AG10803 (cell line): ENCODE data around the gene TFAP2D.

Experiments
- DNase-seq: peaks from one replicate; pipeline ENCODE4 v3.0.0; 2010; ENCODE audit warnings: low read depth
- H3K4me3 ChIP-seq: 2 replicates; pipeline ENCODE4 v1.5.1; 2011; ENCODE audit warnings: mild to moderate bottlenecking, low read length, control low read depth
- TF ChIP-seq, protein P1 (sequence below): conservative IDR thresholded peaks from 2 replicates; pipeline ENCODE4 v1.5.1; 2011; ENCODE audit warnings: mild to moderate bottlenecking, low read length, control low read depth, inconsistent platforms

Gene TFAP2D

DNA sequence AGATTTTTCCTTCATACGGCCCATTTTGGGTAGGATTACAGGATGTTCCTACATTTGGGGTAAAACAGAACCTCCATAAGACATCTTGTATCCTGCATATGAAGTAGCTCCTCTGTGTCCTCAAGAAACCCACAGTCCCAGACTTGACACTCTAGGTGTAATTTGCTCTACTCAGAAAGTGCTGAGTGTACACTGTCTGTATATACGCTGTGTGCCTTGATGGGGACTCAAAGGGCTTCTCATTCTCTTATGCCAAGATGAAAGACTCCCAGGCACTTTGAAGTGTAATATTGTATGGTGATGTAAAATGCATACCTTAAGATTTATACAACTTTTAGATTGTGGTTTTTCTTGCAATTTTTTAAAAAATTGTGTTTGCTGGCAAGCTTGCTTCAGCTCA is 5.2 kb downstream of the TFAP2D start:
- TF ChIP-seq, protein P1, sequence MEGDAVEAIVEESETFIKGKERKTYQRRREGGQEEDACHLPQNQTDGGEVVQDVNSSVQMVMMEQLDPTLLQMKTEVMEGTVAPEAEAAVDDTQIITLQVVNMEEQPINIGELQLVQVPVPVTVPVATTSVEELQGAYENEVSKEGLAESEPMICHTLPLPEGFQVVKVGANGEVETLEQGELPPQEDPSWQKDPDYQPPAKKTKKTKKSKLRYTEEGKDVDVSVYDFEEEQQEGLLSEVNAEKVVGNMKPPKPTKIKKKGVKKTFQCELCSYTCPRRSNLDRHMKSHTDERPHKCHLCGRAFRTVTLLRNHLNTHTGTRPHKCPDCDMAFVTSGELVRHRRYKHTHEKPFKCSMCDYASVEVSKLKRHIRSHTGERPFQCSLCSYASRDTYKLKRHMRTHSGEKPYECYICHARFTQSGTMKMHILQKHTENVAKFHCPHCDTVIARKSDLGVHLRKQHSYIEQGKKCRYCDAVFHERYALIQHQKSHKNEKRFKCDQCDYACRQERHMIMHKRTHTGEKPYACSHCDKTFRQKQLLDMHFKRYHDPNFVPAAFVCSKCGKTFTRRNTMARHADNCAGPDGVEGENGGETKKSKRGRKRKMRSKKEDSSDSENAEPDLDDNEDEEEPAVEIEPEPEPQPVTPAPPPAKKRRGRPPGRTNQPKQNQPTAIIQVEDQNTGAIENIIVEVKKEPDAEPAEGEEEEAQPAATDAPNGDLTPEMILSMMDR = no peak
- DNase-seq = no peak
- H3K4me3 ChIP-seq = no peak overlapping the region

DNA sequence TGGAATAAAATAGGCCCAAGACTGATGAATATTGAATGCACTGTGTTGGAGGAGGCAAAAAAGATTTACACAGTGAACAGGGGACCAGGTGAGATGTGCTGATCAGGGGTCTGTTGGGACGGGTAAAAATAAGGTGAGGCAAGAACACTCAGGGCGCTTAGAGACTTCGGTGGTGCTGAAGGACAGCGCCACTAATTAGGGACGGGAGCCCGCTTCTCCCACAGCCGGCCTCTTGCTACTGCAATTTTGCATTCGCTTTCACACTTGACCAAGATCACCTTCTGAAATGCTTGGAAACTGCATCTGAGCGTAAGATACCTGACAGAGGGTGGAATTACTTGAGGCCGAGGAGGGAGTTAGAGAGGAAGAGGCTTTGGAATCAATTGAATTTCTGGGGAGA is 7.3 kb downstream of the TFAP2D start:
- DNase-seq = peak; percentile 4
- TF ChIP-seq, protein P1 = no peak
- no peak overlapping the region for H3K4me3 ChIP-seq

GRCh38 chr6:50721978-50722377 is 8.7 kb downstream of the TFAP2D start:
- no peak overlapping the region for H3K4me3 ChIP-seq
- DNase-seq = no peak
- TF ChIP-seq, protein P1 = no peak

- no peak for DNase-seq
- no peak overlapping the region for H3K4me3 ChIP-seq
- TF ChIP-seq, protein P1 = no peak
Measured at GRCh38 chr6:50722829-50723554, 9.7 kb downstream of the TFAP2D start.

GRCh38 chr6:50724381-50725124 is 11.2 kb downstream of the TFAP2D start:
- TF ChIP-seq, protein P1 = no peak
- no peak for DNase-seq

GRCh38 chr6:50734488-50734887 is 21.2 kb downstream of the TFAP2D start:
- TF ChIP-seq, protein P1 = no peak
- no peak for DNase-seq
- no peak overlapping the region for H3K4me3 ChIP-seq

More at GRCh38 chr6:50724381-50725124, 11.2 kb downstream of the TFAP2D start:
- no peak overlapping the region for H3K4me3 ChIP-seq

- H3K4me3 ChIP-seq = no peak overlapping the region
- TF ChIP-seq, protein P1 = no peak
- DNase-seq = no peak
Measured at GRCh38 chr6:50742161-50742560, 28.8 kb downstream of the TFAP2D start.
